DOHH2 (cell line): Measurements from ENCODE around the gene GLIPR2.

Experiments
- H3F3A ChIP-seq: fragments of 200-600 bp; sonication (generic), shearing (Covaris generic); 2 replicates; pipeline ENCODE4 v1.6.0; 2016; ENCODE audit warnings: antibody characterized with exemption, mild to moderate bottlenecking; ENCODE audit not compliant: control insufficient read depth, insufficient read depth
- H3K27ac ChIP-seq: fragments of 200-600 bp; sonication (generic); 2 replicates; pipeline ENCODE4 v1.5.1; 2014; ENCODE audit warnings: low read depth, mild to moderate bottlenecking, low read length, moderate library complexity
- H3K27me3 ChIP-seq: fragments of 200-600 bp; sonication (generic); 2 replicates; pipeline ENCODE4 v1.6.1; 2014; ENCODE audit warnings: mild to moderate bottlenecking, low read length, mixed read lengths; ENCODE audit not compliant: control insufficient read depth
- H3K36me3 ChIP-seq: fragments of 200-600 bp; sonication (generic); 2 replicates; pipeline ENCODE4 v1.6.1; 2014; ENCODE audit warnings: mild to moderate bottlenecking, low read length, moderate library complexity, mixed read lengths; ENCODE audit not compliant: control insufficient read depth
- H3K4me1 ChIP-seq: fragments of 200-600 bp; sonication (generic); 2 replicates; pipeline ENCODE4 v1.6.1; 2014; ENCODE audit warnings: mild to moderate bottlenecking, low read length, mixed read lengths; ENCODE audit not compliant: control insufficient read depth
- H3K4me2 ChIP-seq: fragments of 200-600 bp; sonication (generic); 2 replicates; pipeline ENCODE4 v1.6.0; 2014; ENCODE audit warnings: mild to moderate bottlenecking, low read length, moderate library complexity
- H3K4me3 ChIP-seq: fragments of 200-600 bp; sonication (generic); 2 replicates; pipeline ENCODE4 v1.5.1; 2014; ENCODE audit warnings: mild to moderate bottlenecking, low read length, mixed read lengths
- H3K79me2 ChIP-seq: fragments of 200-600 bp; sonication (generic); 2 replicates; pipeline ENCODE4 v1.6.1; 2014; ENCODE audit warnings: mild to moderate bottlenecking, low read length, mixed read lengths; ENCODE audit not compliant: control insufficient read depth
- H3K9me2 ChIP-seq: fragments of 200-600 bp; sonication (generic); replicated peaks from 2 replicates; pipeline ENCODE4 v1.6.1; 2014; ENCODE audit warnings: mild to moderate bottlenecking, low read length, mixed read lengths; ENCODE audit not compliant: control insufficient read depth
- H3K9me3 ChIP-seq: fragments of 200-600 bp; sonication (generic); 2 replicates; pipeline ENCODE4 v1.6.1; 2014; ENCODE audit warnings: antibody characterized with exemption, low read length, mixed read lengths; ENCODE audit not compliant: control insufficient read depth, insufficient read depth
- H4K20me1 ChIP-seq: fragments of 200-600 bp; sonication (generic); 2 replicates; pipeline ENCODE4 v1.6.0; 2014; ENCODE audit warnings: low read depth, mild to moderate bottlenecking, antibody characterized with exemption, low read length, moderate library complexity; ENCODE audit not compliant: control insufficient read depth, insufficient read depth
- CTCF ChIP-seq: fragments of 200-600 bp; sonication (generic); IDR thresholded peaks from one replicate; pipeline ENCODE4 v1.5.1; 2014; ENCODE audit warnings: antibody characterized with exemption, mild to moderate bottlenecking, low read depth, low read length; ENCODE audit not compliant: poor library complexity, severe bottlenecking
- EZH2phosphoT487 ChIP-seq: fragments of 200-600 bp; sonication (generic); IDR thresholded peaks from 2 replicates; pipeline ENCODE4 v1.6.1; 2017; ENCODE audit warnings: borderline replicate concordance, mild to moderate bottlenecking, antibody characterized with exemption, low read length, moderate library complexity, mixed read lengths

Gene GLIPR2

GRCh38 chr9:36141288-36141687 is 4.8 kb downstream of the GLIPR2 start:
- H3K27me3 ChIP-seq: peaks cover 26% of the 10 kb centered on the region
- H3K9me3 ChIP-seq: no peaks in the 10 kb centered on the region
- H3K27ac ChIP-seq: no peak overlapping the region
- no peaks in the 10 kb centered on the region for H3K36me3 ChIP-seq
- no peaks in the 10 kb centered on the region for H3K79me2 ChIP-seq
- H3F3A ChIP-seq: no peaks in the 10 kb centered on the region
- H3K9me2 ChIP-seq: no peaks in the 10 kb centered on the region
- TF ChIP-seq EZH2phosphoT487: no peak
- TF ChIP-seq CTCF: no peak
- no peaks in the 10 kb centered on the region for H4K20me1 ChIP-seq
- peaks cover 13% of the 10 kb centered on the region; the same call in 1 of the 2 replicates for H3K4me1 ChIP-seq
- H3K4me3 ChIP-seq: no peak overlapping the region
- H3K4me2 ChIP-seq: no peak overlapping the region

- no peak overlapping the region for H3K27ac ChIP-seq
- no peak overlapping the region for H3K4me2 ChIP-seq
- H3K4me1 ChIP-seq: peaks cover 12% of the 10 kb centered on the region; the same call in 1 of the 2 replicates
- H3F3A ChIP-seq: no peaks in the 10 kb centered on the region
- TF ChIP-seq CTCF (no peak), EZH2phosphoT487 (no peak)
- H3K36me3 ChIP-seq: no peaks in the 10 kb centered on the region
- H3K27me3 ChIP-seq: peaks cover 23% of the 10 kb centered on the region
- H3K9me3 ChIP-seq: no peaks in the 10 kb centered on the region
- no peaks in the 10 kb centered on the region for H3K9me2 ChIP-seq
- H3K79me2 ChIP-seq: no peaks in the 10 kb centered on the region
- H3K4me3 ChIP-seq: no peak overlapping the region
- H4K20me1 ChIP-seq: no peaks in the 10 kb centered on the region
These were observed 5.2 kb downstream of the GLIPR2 start for GRCh38 chr9:36141761-36142160.

- Histone ChIP-seq H3K4me2 (no peak overlapping the region), H3K36me3 (no peaks in the 10 kb centered on the region), H4K20me1 (no peaks in the 10 kb centered on the region), H3K9me2 (no peaks in the 10 kb centered on the region), H3K9me3 (no peaks in the 10 kb centered on the region), H3K4me1 (peaks cover 5% of the 10 kb centered on the region; the same call in 1 of the 2 replicates), H3K4me3 (no peak overlapping the region), H3K79me2 (no peaks in the 10 kb centered on the region), H3F3A (no peaks in the 10 kb centered on the region), H3K27me3 (peaks cover 14% of the 10 kb centered on the region), H3K27ac (no peak overlapping the region)
- TF ChIP-seq CTCF (no peak), EZH2phosphoT487 (no peak)
These were observed 6.1 kb downstream of the GLIPR2 start for GRCh38 chr9:36142510-36143244.
